HepG2 (cell line): ENCODE results near the gene MRPL14. TPM values are rescaled to one million over a fixed set of nuclear protein-coding genes. Genes with fewer than 3 reads are reported as not detected.
A peak's percentile ranks its signal among the peaks of the same experiment; 100 is the strongest.

ENCODE experiments used
- CENPX ChIP-seq: sonication (generic); formaldehyde crosslinking; IDR thresholded peaks from 2 replicates; pipeline ENCODE4 v1.9.0; 2021; ENCODE audit warnings: mild to moderate bottlenecking, missing genetic modification reagents, moderate library complexity
- HIVEP1 ChIP-seq: sonication (generic); formaldehyde crosslinking; IDR thresholded peaks from 2 replicates; pipeline ENCODE4 v1.4.0; 2020; ENCODE audit warnings: mild to moderate bottlenecking, missing genetic modification reagents
- HNF4G ChIP-seq, 2 experiments: sonication (generic) in 1 of 2; formaldehyde crosslinking in 1 of 2; IDR thresholded peaks; 2 replicates each; pipeline versions ENCODE4 v1.4.0 to v1.6.1; 2011 to 2020; ENCODE audit warnings: borderline replicate concordance in 2 of 2, low read depth in 2 of 2, mild to moderate bottlenecking in 2 of 2, low read length in 1 of 2, missing genetic modification reagents in 1 of 2, moderate library complexity in 1 of 2
- KDM2A ChIP-seq: sonication (generic); formaldehyde crosslinking; IDR thresholded peaks from 2 replicates; pipeline ENCODE4 v1.4.0; 2020; ENCODE audit warnings: low read depth, missing genetic modification reagents, borderline replicate concordance
- MAFF ChIP-seq: IDR thresholded peaks from 2 replicates; pipeline ENCODE4 v1.6.1; 2011; ENCODE audit warnings: low read depth, low read length, improper control_type of control experiment
- PHF20 ChIP-seq: sonication (generic); formaldehyde crosslinking; IDR thresholded peaks from 2 replicates; pipeline ENCODE4 v1.5.0; 2020; ENCODE audit warnings: mild to moderate bottlenecking, missing genetic modification reagents
- POGZ ChIP-seq: sonication (generic); formaldehyde crosslinking; IDR thresholded peaks from 2 replicates; pipeline ENCODE4 v1.4.0; 2020; ENCODE audit warnings: mild to moderate bottlenecking, missing genetic modification reagents
- PRDM15 ChIP-seq: sonication (generic); formaldehyde crosslinking; IDR thresholded peaks from 2 replicates; pipeline ENCODE4 v1.4.0; 2020; ENCODE audit warnings: missing genetic modification reagents
- RARG ChIP-seq: sonication (generic); formaldehyde crosslinking; IDR thresholded peaks from 2 replicates; pipeline ENCODE4 v1.4.0; 2020; ENCODE audit warnings: low read depth, mild to moderate bottlenecking, missing genetic modification reagents
- RXRB ChIP-seq: IDR thresholded peaks from 2 replicates; pipeline ENCODE4 v1.6.1; 2016; ENCODE audit warnings: borderline replicate concordance, missing genetic modification reagents, missing compliant biosample characterization
- TCF12 ChIP-seq, 2 experiments: fragments of 450-650 bp in 1 of 2; sonication (generic) in 1 of 2; formaldehyde crosslinking in 1 of 2; IDR thresholded peaks; 2 replicates each; pipeline versions ENCODE4 v1.6.1 to v1.8.0; 2017 to 2022; ENCODE audit warnings: antibody characterized with exemption in 1 of 2, mild to moderate bottlenecking in 1 of 2, missing genetic modification reagents in 1 of 2, moderate library complexity in 1 of 2
- ZBTB20 ChIP-seq: sonication (generic); formaldehyde crosslinking; IDR thresholded peaks from 2 replicates; pipeline ENCODE4 v1.8.1; 2023; ENCODE audit warnings: missing genetic modification reagents, low read depth, mild to moderate bottlenecking, borderline replicate concordance
- ZBTB39 ChIP-seq: sonication (generic); formaldehyde crosslinking; IDR thresholded peaks from 2 replicates; pipeline ENCODE4 v1.5.0; 2020; ENCODE audit warnings: missing genetic modification reagents
- ZNF3 ChIP-seq: IDR thresholded peaks from 2 replicates; pipeline ENCODE4 v1.7.0; 2017; ENCODE audit warnings: inconsistent platforms
- ZNF343 ChIP-seq: sonication (generic); formaldehyde crosslinking; IDR thresholded peaks from 2 replicates; pipeline ENCODE4 v1.4.0; 2020; ENCODE audit warnings: mild to moderate bottlenecking, missing genetic modification reagents
- ZNF552 ChIP-seq: sonication (generic); formaldehyde crosslinking; IDR thresholded peaks from 2 replicates; pipeline ENCODE4 v1.9.0; 2022; ENCODE audit warnings: missing genetic modification reagents, mild to moderate bottlenecking, borderline replicate concordance
- ZNF629 ChIP-seq: sonication (generic); formaldehyde crosslinking; conservative IDR thresholded peaks from 2 replicates; pipeline ENCODE4 v1.5.0; 2020; ENCODE audit warnings: missing genetic modification reagents
- ZNF776 ChIP-seq: sonication (generic); formaldehyde crosslinking; IDR thresholded peaks from 2 replicates; pipeline ENCODE4 v1.4.0; 2020; ENCODE audit warnings: mild to moderate bottlenecking, missing genetic modification reagents
- polyA plus RNA-seq, 8 experiments: library from polyadenylated mRNA; depleted of rRNA in 3 of 8; stranded (reverse) in 7 of 8; unstranded in 1 of 8; fragments of >200 nt; fragmentation: Illumina TruSeq in 4 of 8; extraction: Trizol in 4 of 8; gene quantifications; 2 replicates each; pipeline versions ENCODE4 v1.2.1 to v1.2.3, GENCODE V29; 2011 to 2016; ENCODE audit warnings: low read depth in 4 of 8, missing spikeins in 1 of 8, mixed read lengths in 1 of 8; ENCODE audit not compliant: insufficient read depth in 1 of 8
- total RNA-seq, 5 experiments: library from RNA; depleted of rRNA; stranded (reverse); fragments of >200 nt; fragmentation: Illumina TruSeq; extraction: Trizol; gene quantifications; 2 replicates each; pipeline ENCODE4 v1.2.3, GENCODE V29; 2016; ENCODE audit warnings: low read depth in 1 of 5
- TF ChIP-seq, protein P1 (sequence below): sonication (generic); formaldehyde crosslinking; conservative IDR thresholded peaks from 2 replicates; pipeline ENCODE4 v1.8.1; 2023; ENCODE audit warnings: missing genetic modification reagents
- TF ChIP-seq, protein P2 (sequence below): sonication (generic); formaldehyde crosslinking; IDR thresholded peaks from 2 replicates; pipeline ENCODE4 v1.4.0; 2020; ENCODE audit warnings: mild to moderate bottlenecking, missing genetic modification reagents

Gene MRPL14
- total and polyA plus RNA-seq, 2 of the 13 experiments (the other 11 are each of a cell fraction or from before 2014, with no cell fraction given) = 157 to 178 TPM

- no peak for TF ChIP-seq ZNF776 (CRISPR knock-in tag)
- no peak for TF ChIP-seq PRDM15 (CRISPR knock-in tag)
- no peak for TF ChIP-seq MAFF
- no peak for TF ChIP-seq CENPX (CRISPR knock-in tag)
- peak; percentile 76; the same call in 1 of the 2 replicates for TF ChIP-seq RXRB (CRISPR knock-in tag)
- no peak for TF ChIP-seq TCF12 (IDR thresholded peaks at IDR 0.05)
- no peak for TF ChIP-seq TCF12 (CRISPR knock-in tag; IDR thresholded peaks at IDR 0.05)
- TF ChIP-seq HNF4G (IDR thresholded peaks at IDR 0.05; ENCODE audit: borderline replicate concordance, low read depth, low read length) = peak; percentile 61; the same call in 1 of the 2 replicates
- peak; percentile 29; the same call in 1 of the 2 replicates for TF ChIP-seq HNF4G (CRISPR knock-in tag; IDR thresholded peaks at IDR 0.05; ENCODE audit: borderline replicate concordance, low read depth)
- TF ChIP-seq, protein P1, sequence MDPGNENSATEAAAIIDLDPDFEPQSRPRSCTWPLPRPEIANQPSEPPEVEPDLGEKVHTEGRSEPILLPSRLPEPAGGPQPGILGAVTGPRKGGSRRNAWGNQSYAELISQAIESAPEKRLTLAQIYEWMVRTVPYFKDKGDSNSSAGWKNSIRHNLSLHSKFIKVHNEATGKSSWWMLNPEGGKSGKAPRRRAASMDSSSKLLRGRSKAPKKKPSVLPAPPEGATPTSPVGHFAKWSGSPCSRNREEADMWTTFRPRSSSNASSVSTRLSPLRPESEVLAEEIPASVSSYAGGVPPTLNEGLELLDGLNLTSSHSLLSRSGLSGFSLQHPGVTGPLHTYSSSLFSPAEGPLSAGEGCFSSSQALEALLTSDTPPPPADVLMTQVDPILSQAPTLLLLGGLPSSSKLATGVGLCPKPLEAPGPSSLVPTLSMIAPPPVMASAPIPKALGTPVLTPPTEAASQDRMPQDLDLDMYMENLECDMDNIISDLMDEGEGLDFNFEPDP (CRISPR knock-in tag) = no peak
- TF ChIP-seq ZBTB20 (CRISPR knock-in tag) = no peak; the same call in 1 of the 2 replicates
- TF ChIP-seq RARG (CRISPR knock-in tag) = no peak
- no peak for TF ChIP-seq ZNF3 (CRISPR knock-in tag)
- TF ChIP-seq ZBTB39 (CRISPR knock-in tag) = no peak
- no peak for TF ChIP-seq ZNF629 (CRISPR knock-in tag)
- no peak for TF ChIP-seq HIVEP1
- TF ChIP-seq ZNF552 (CRISPR knock-in tag) = no peak
- TF ChIP-seq, protein P2, sequence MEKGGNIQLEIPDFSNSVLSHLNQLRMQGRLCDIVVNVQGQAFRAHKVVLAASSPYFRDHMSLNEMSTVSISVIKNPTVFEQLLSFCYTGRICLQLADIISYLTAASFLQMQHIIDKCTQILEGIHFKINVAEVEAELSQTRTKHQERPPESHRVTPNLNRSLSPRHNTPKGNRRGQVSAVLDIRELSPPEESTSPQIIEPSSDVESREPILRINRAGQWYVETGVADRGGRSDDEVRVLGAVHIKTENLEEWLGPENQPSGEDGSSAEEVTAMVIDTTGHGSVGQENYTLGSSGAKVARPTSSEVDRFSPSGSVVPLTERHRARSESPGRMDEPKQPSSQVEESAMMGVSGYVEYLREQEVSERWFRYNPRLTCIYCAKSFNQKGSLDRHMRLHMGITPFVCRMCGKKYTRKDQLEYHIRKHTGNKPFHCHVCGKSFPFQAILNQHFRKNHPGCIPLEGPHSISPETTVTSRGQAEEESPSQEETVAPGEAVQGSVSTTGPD (CRISPR knock-in tag) = 0 out of 2 replicates have a peak, but pooled peaks have one; percentile 27
- TF ChIP-seq ZNF343 (CRISPR knock-in tag) = no peak
- peak; percentile 59; the same call in 1 of the 2 replicates for TF ChIP-seq POGZ
- TF ChIP-seq KDM2A (CRISPR knock-in tag) = no peak
- TF ChIP-seq PHF20 = no peak
Measured at GRCh38 chr6:44116641-44117382, 10.4 kb downstream of the MRPL14 start (continued).
